H9 (cell line): ENCODE results near the gene CAPN2. TPM values are rescaled to one million over a fixed set of nuclear protein-coding genes. Genes with fewer than 3 reads are reported as not detected.
A peak's percentile ranks its signal among the peaks of the same experiment; 100 is the strongest.

Experiments used
- DNase-seq: peaks from one replicate; pipeline ENCODE4 v3.0.0-alpha.2; 2017
- H2AFZ ChIP-seq: one replicate; pipeline ENCODE4 v1.6.1; 2013; ENCODE audit warnings: mild to moderate bottlenecking, low read length, control low read depth, moderate library complexity
- H2AK5ac ChIP-seq: 2 replicates; pipeline ENCODE4 v1.6.1; 2013; ENCODE audit warnings: low read length, control low read depth, mixed read lengths; ENCODE audit not compliant: insufficient read length
- H2BK120ac ChIP-seq: one replicate; pipeline ENCODE4 v1.6.1; 2013; ENCODE audit warnings: low read depth, mild to moderate bottlenecking, low read length, control low read depth, inconsistent platforms; ENCODE audit not compliant: poor library complexity, severe bottlenecking
- H2BK12ac ChIP-seq: 2 replicates; pipeline ENCODE4 v1.6.1; 2013; ENCODE audit warnings: low read length, control low read depth, mixed read lengths, low read depth; ENCODE audit not compliant: insufficient read length
- H2BK15ac ChIP-seq: 2 replicates; pipeline ENCODE4 v1.6.1; 2013; ENCODE audit warnings: low read depth, low read length, control low read depth
- H2BK20ac ChIP-seq: one replicate; pipeline ENCODE4 v1.6.1; 2013; ENCODE audit warnings: low read depth, mild to moderate bottlenecking, low read length, control low read depth, inconsistent platforms; ENCODE audit not compliant: poor library complexity, severe bottlenecking
- H2BK5ac ChIP-seq: 2 replicates; pipeline ENCODE4 v1.6.1; 2013; ENCODE audit warnings: low read length, control low read depth, mixed read lengths; ENCODE audit not compliant: insufficient read length
- H3K14ac ChIP-seq: 2 replicates; pipeline ENCODE4 v1.6.1; 2013; ENCODE audit warnings: low read length, control low read depth; ENCODE audit not compliant: insufficient read depth
- H3K18ac ChIP-seq: 2 replicates; pipeline ENCODE4 v1.6.1; 2013; ENCODE audit warnings: low read depth, mild to moderate bottlenecking, mixed read lengths, low read length, control low read depth; ENCODE audit not compliant: insufficient read length
- H3K23ac ChIP-seq: 2 replicates; pipeline ENCODE4 v1.6.1; 2013; ENCODE audit warnings: low read length, control low read depth, mixed read lengths, low read depth; ENCODE audit not compliant: insufficient read length
- H3K23me2 ChIP-seq: 2 replicates; pipeline ENCODE4 v1.6.1; 2013; ENCODE audit warnings: low read depth, mild to moderate bottlenecking, mixed read lengths, low read length, control low read depth; ENCODE audit not compliant: insufficient read length, poor library complexity, severe bottlenecking
- H3K27ac ChIP-seq: 2 replicates; pipeline ENCODE4 v1.5.1; 2013; ENCODE audit warnings: low read length, control low read depth, mixed read lengths, low read depth; ENCODE audit not compliant: insufficient read length
- H3K27me3 ChIP-seq: 2 replicates; pipeline ENCODE4 v1.6.1; 2013; ENCODE audit warnings: low read length, control low read depth, inconsistent platforms; ENCODE audit not compliant: insufficient read depth
- H3K4ac ChIP-seq: 2 replicates; pipeline ENCODE4 v1.6.1; 2013; ENCODE audit warnings: low read depth, mild to moderate bottlenecking, control low read depth, inconsistent platforms, low read length, moderate library complexity
- H3K4me1 ChIP-seq: 2 replicates; pipeline ENCODE4 v1.6.1; 2013; ENCODE audit warnings: low read length, control low read depth, inconsistent platforms; ENCODE audit not compliant: insufficient read depth
- H3K4me2 ChIP-seq: 2 replicates; pipeline ENCODE4 v1.6.1; 2013; ENCODE audit warnings: low read length, control low read depth, mixed read lengths; ENCODE audit not compliant: insufficient read length, insufficient read depth
- H3K56ac ChIP-seq: 2 replicates; pipeline ENCODE4 v1.6.1; 2013; ENCODE audit warnings: low read depth, mild to moderate bottlenecking, mixed read lengths, low read length, control low read depth; ENCODE audit not compliant: insufficient read length
- H3K79me1 ChIP-seq: 2 replicates; pipeline ENCODE4 v1.6.1; 2013; ENCODE audit warnings: low read depth, mild to moderate bottlenecking, moderate library complexity, low read length, control low read depth, inconsistent platforms; ENCODE audit not compliant: insufficient read depth, poor library complexity, severe bottlenecking
- H3K79me2 ChIP-seq: 2 replicates; pipeline ENCODE4 v1.6.1; 2013; ENCODE audit warnings: low read length, control low read depth, inconsistent platforms; ENCODE audit not compliant: insufficient read depth
- H3K9ac ChIP-seq: 2 replicates; pipeline ENCODE4 v1.6.1; 2013; ENCODE audit warnings: low read length, control low read depth, mixed read lengths; ENCODE audit not compliant: insufficient read length; ENCODE audit errors: extremely low read depth
- H3K9me3 ChIP-seq: one replicate; pipeline ENCODE4 v1.6.1; 2013; ENCODE audit warnings: low read depth, low read length, inconsistent platforms; ENCODE audit not compliant: control insufficient read depth
- H3T11ph ChIP-seq: one replicate; pipeline ENCODE4 v1.6.1; 2013; ENCODE audit warnings: mild to moderate bottlenecking, low read length, control low read depth, inconsistent platforms
- H4K20me1 ChIP-seq: one replicate; pipeline ENCODE4 v1.6.1; 2013; ENCODE audit not compliant: control insufficient read depth, insufficient read length, insufficient read depth
- H4K5ac ChIP-seq: 2 replicates; pipeline ENCODE4 v1.6.1; 2013; ENCODE audit warnings: low read depth, mild to moderate bottlenecking, mixed read lengths, low read length, control low read depth; ENCODE audit not compliant: insufficient read length
- H4K8ac ChIP-seq: replicated peaks from 2 replicates; pipeline ENCODE4 v1.6.1; 2013; ENCODE audit warnings: low read length, control low read depth, mixed read lengths, low read depth; ENCODE audit not compliant: insufficient read length
- H4K91ac ChIP-seq: 2 replicates; pipeline ENCODE4 v1.6.1; 2013; ENCODE audit warnings: low read depth, mild to moderate bottlenecking, moderate library complexity, mixed read lengths, low read length, control low read depth; ENCODE audit not compliant: insufficient read length
- H3K27ac Mint-ChIP-seq, 3 experiments: 2 replicates in 2 of 3; 3 replicates in 1 of 3; pipeline ENCODE4 v1.8.0; 2020 to 2021; ENCODE audit warnings: mixed read lengths in 3 of 3, mild to moderate bottlenecking in 1 of 3, moderate library complexity in 1 of 3
- H3K27me3 Mint-ChIP-seq: 2 replicates; pipeline ENCODE4 v1.8.0; 2021; ENCODE audit warnings: low read depth, mild to moderate bottlenecking, moderate library complexity, mixed read lengths
- H3K36me3 Mint-ChIP-seq, 3 experiments: 2 replicates in 2 of 3; 3 replicates in 1 of 3; pipeline ENCODE4 v1.8.0; 2020 to 2021; ENCODE audit warnings: low read depth in 3 of 3, mixed read lengths in 3 of 3; ENCODE audit not compliant: insufficient read depth in 1 of 3
- H3K4me1 Mint-ChIP-seq, 2 experiments: 2 replicates each; pipeline ENCODE4 v1.8.0; 2020; ENCODE audit warnings: mixed read lengths in 2 of 2
- H3K4me3 Mint-ChIP-seq, 2 experiments: 2 replicates in 1 of 2; 3 replicates in 1 of 2; pipeline ENCODE4 v1.8.0; 2020 to 2021; ENCODE audit warnings: mild to moderate bottlenecking in 2 of 2, mixed read lengths in 2 of 2, moderate library complexity in 1 of 2
- H3K9me3 Mint-ChIP-seq, 2 experiments: 2 replicates in 1 of 2; 3 replicates in 1 of 2; pipeline ENCODE4 v1.8.0; 2020; ENCODE audit warnings: mild to moderate bottlenecking in 2 of 2, mixed read lengths in 2 of 2, moderate library complexity in 1 of 2
- CTCF ChIP-seq: fragments of 200-600 bp; sonication (generic); conservative IDR thresholded peaks from 3 replicates; pipeline ENCODE4 v1.8.0; 2021; ENCODE audit warnings: antibody characterized with exemption, mild to moderate bottlenecking
- WGBS: extraction: QIAGEN DNeasy Blood & Tissue Kit; methylation state at CpG from one replicate; pipeline ENCODE4 v1.1.7; 2013; ENCODE audit warnings: missing lambda C conversion rate, low lambda C conversion rate, mixed read lengths; ENCODE audit not compliant: insufficient read length; ENCODE audit errors: extremely low coverage; 5-methylcytosine and 5-hydroxymethylcytosine counted together
- total RNA-seq: library from RNA; stranded (reverse); gene quantifications from 2 replicates; pipeline ENCODE4 v1.2.1, GENCODE V29; 2021

CAPN2 gene
- total RNA-seq, 1 experiment from 2014 or later = 32.2 TPM

DNA sequence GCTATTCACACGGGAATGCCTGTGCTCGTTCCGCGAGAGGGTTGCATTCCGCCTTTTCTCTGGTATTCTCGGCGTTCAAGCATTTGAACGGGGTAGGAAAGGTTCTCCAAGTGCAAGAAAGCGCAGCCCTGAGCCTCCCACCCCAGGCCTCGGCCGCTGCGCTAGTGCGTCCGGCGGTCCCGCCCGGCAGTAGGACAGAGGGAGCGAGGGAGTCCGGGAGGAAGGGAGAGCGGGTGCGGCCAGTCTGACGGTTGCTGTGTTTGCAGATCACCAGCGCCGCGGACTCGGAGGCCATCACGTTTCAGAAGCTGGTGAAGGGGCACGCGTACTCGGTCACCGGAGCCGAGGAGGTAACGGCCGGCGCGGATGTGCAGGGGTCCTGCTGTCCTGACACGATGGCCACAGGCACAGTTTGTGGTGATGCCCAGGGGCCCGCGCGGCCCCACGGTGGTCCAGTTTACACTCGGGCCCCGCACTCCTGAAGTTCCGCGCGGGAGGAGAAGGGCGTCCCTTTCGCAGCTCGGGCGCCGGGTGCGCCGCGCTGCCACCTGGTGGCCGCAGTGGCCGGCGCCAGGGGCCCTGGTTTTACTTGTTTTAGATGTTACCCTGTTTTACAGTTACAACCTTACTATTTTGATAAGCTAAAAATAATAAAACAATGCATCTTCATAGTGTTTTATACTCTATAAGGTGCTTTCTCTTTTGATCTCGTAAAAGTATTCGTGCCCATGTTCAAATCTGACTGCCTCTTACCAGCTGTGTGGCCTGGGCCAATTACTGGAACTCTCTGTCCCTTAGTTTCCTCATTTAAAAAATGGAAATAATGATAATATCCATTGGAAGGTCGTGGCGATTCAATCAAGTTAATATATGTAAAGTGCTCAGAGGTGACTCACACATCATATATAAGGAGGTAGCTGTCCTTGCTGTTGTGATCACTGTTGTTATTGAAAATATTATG, 36.7 kb downstream of the CAPN2 start:
- no peaks in the 10 kb centered on the region for H3K9me3 ChIP-seq
- no peak overlapping the region for H2BK5ac ChIP-seq
- Mint-ChIP-seq H3K27ac (peak overlapping the region in 2 of 3 experiments; percentile 52 to 70; a peak in 2 of 7 replicates), H3K4me3 (peak overlapping the region; percentile 79 to 87), H3K27me3 (peaks cover 24% of the 10 kb centered on the region), H3K4me1 (peaks cover 15 to 16% of the 10 kb centered on the region in 2 experiments), H3K9me3 (no peaks in the 10 kb centered on the region), H3K36me3 (peaks cover 7 to 30% (median 27%) of the 10 kb centered on the region in 3 experiments; a peak in 6 of 7 replicates)
- H3K23me2 ChIP-seq = peaks cover 7% of the 10 kb centered on the region
- no peak overlapping the region for H3K27ac ChIP-seq
- H4K91ac ChIP-seq = no peak overlapping the region
- H3K27me3 ChIP-seq = peaks cover 14% of the 10 kb centered on the region; the same call in 1 of the 2 replicates
- H2AFZ ChIP-seq = no peak overlapping the region
- H3K14ac ChIP-seq = peak overlapping the region; percentile 91
- peak overlapping the region; percentile 39 for H3K9ac ChIP-seq
- H3K23ac ChIP-seq = no peak overlapping the region
- no peak overlapping the region for H2BK12ac ChIP-seq
- peak overlapping the region; percentile 81 for H3K18ac ChIP-seq
- peak overlapping the region; percentile 82 for H3K4me2 ChIP-seq
- WGBS = no CpG with 5 or more reads among the region's 61 CpGs
- TF ChIP-seq CTCF = peak; percentile 98
- H2BK120ac ChIP-seq = no peak overlapping the region
- no peak overlapping the region for H2BK20ac ChIP-seq
- no peak overlapping the region for H4K8ac ChIP-seq
- no peak overlapping the region for H3K4ac ChIP-seq
- no peaks in the 10 kb centered on the region for H4K20me1 ChIP-seq
- H3K4me1 ChIP-seq = peaks cover 8% of the 10 kb centered on the region; the same call in 1 of the 2 replicates
- H4K5ac ChIP-seq = no peak overlapping the region
- DNase-seq = peak; percentile 58
- H3K79me2 ChIP-seq = no peaks in the 10 kb centered on the region
- no peak overlapping the region for H2AK5ac ChIP-seq
- no peaks in the 10 kb centered on the region for H3K79me1 ChIP-seq
- no peak overlapping the region for H3T11ph ChIP-seq
- no peak overlapping the region for H3K56ac ChIP-seq
- H2BK15ac ChIP-seq = no peak overlapping the region
